Endothelial cell (in vitro differentiated cells): Measurements from ENCODE around the gene ZNF70. TPM values are rescaled to one million over a fixed set of nuclear protein-coding genes. Genes with fewer than 3 reads are reported as not detected.

Source experiments
- DNase-seq: peaks from one replicate; pipeline ENCODE4 v3.0.0; 2021; ENCODE audit warnings: low spot score
- H3K27ac Mint-ChIP-seq: one replicate; pipeline ENCODE4 v1.8.0; 2021; ENCODE audit warnings: mixed read lengths, inconsistent platforms; ENCODE audit not compliant: unreplicated experiment
- H3K27me3 Mint-ChIP-seq: one replicate; pipeline ENCODE4 v1.8.0; 2021; ENCODE audit warnings: mild to moderate bottlenecking, moderate library complexity, mixed read lengths, inconsistent platforms; ENCODE audit not compliant: unreplicated experiment
- H3K36me3 Mint-ChIP-seq: one replicate; pipeline ENCODE4 v1.8.0; 2021; ENCODE audit warnings: mild to moderate bottlenecking, low read depth, mixed read lengths, inconsistent platforms; ENCODE audit not compliant: unreplicated experiment
- H3K4me1 Mint-ChIP-seq: one replicate; pipeline ENCODE4 v1.8.0; 2021; ENCODE audit warnings: mild to moderate bottlenecking, mixed read lengths, inconsistent platforms; ENCODE audit not compliant: unreplicated experiment
- H3K4me3 Mint-ChIP-seq: one replicate; pipeline ENCODE4 v1.8.0; 2021; ENCODE audit warnings: mild to moderate bottlenecking, mixed read lengths, inconsistent platforms; ENCODE audit not compliant: unreplicated experiment
- H3K9me3 Mint-ChIP-seq: one replicate; pipeline ENCODE4 v1.8.0; 2021; ENCODE audit warnings: mixed read lengths, inconsistent platforms; ENCODE audit not compliant: unreplicated experiment
- CTCF ChIP-seq: fragments of 200-600 bp; sonication (generic); IDR thresholded peaks from one replicate; pipeline ENCODE4 v1.5.0; 2021; ENCODE audit warnings: antibody characterized with exemption; ENCODE audit not compliant: unreplicated experiment
- total RNA-seq: library from RNA; stranded (reverse); fragmentation: NEBNext Ultra II Directional; extraction: Animal tissue kit (Norgen Biotek cat#: 25700); gene quantifications from one replicate; pipeline ENCODE4 v1.2.1, GENCODE V29; 2021; ENCODE audit not compliant: unreplicated experiment

Gene ZNF70
- total RNA-seq, 1 donor from 2014 or later: 8.0 TPM

- no peaks in the 10 kb centered on the region for H3K9me3 Mint-ChIP-seq
- H3K27me3 Mint-ChIP-seq: peaks cover 4% of the 10 kb centered on the region
- no peak for DNase-seq
- H3K4me3 Mint-ChIP-seq: no peak overlapping the region
- TF ChIP-seq CTCF: no peak
- H3K36me3 Mint-ChIP-seq: peaks cover 7% of the 10 kb centered on the region
- H3K27ac Mint-ChIP-seq: no peak overlapping the region
- no peaks in the 10 kb centered on the region for H3K4me1 Mint-ChIP-seq
These were observed 35.0 kb downstream of the ZNF70 start for GRCh38 chr22:23715806-23716375.

- H3K4me1 Mint-ChIP-seq: no peaks in the 10 kb centered on the region
- H3K4me3 Mint-ChIP-seq: no peak overlapping the region
- no peak overlapping the region for H3K27ac Mint-ChIP-seq
- peaks cover 8% of the 10 kb centered on the region for H3K36me3 Mint-ChIP-seq
- no peaks in the 10 kb centered on the region for H3K9me3 Mint-ChIP-seq
- no peak for DNase-seq
- TF ChIP-seq CTCF: no peak
- H3K27me3 Mint-ChIP-seq: peaks cover 4% of the 10 kb centered on the region
These were observed 36.0 kb downstream of the ZNF70 start for GRCh38 chr22:23714596-23715578.

- Mint-ChIP-seq H3K27me3 (peaks cover 4% of the 10 kb centered on the region), H3K36me3 (peaks cover 14% of the 10 kb centered on the region), H3K4me1 (no peaks in the 10 kb centered on the region), H3K9me3 (no peaks in the 10 kb centered on the region), H3K27ac (no peak overlapping the region), H3K4me3 (peak overlapping the region; percentile 38)
- no peak for DNase-seq
- TF ChIP-seq CTCF: no peak
These were observed 37.0 kb downstream of the ZNF70 start for GRCh38 chr22:23713696-23714595.

GRCh38 chr22:23712256-23712655 is 38.7 kb downstream of the ZNF70 start:
- Mint-ChIP-seq H3K4me1 (no peaks in the 10 kb centered on the region), H3K4me3 (no peak overlapping the region), H3K9me3 (no peaks in the 10 kb centered on the region), H3K27me3 (peaks cover 4% of the 10 kb centered on the region), H3K27ac (no peak overlapping the region), H3K36me3 (peaks cover 15% of the 10 kb centered on the region)
- DNase-seq: no peak
- no peak for TF ChIP-seq CTCF
